Liver (tissue), 3 donors: Measurements from ENCODE around the gene TBX21.

Experiments
- CTCF ChIP-seq: fragments of 150-350 bp; IDR thresholded peaks from 2 replicates; pipeline ENCODE4 v1.5.1; 2017; ENCODE audit warnings: improper control_type of control experiment, low read depth, low read length; ENCODE audit not compliant: missing input control
- JUND ChIP-seq, 2 donors: IDR thresholded peaks; 2 replicates each; pipeline ENCODE4 v1.6.1; 2016; ENCODE audit warnings: antibody characterized with exemption in 2 of 2
- TF ChIP-seq, protein P1 (sequence below): IDR thresholded peaks from 2 replicates; pipeline ENCODE4 v1.6.1; 2016; ENCODE audit warnings: antibody characterized with exemption
- donor health status: healthy.
- donor health status: healthy.

GRCh38 chr17:47697906-47698711, 34.9 kb upstream of the TBX21 start:
- TF ChIP-seq CTCF (no peak), JUND (IDR thresholded peaks at IDR 0.05) (no peak)
- TF ChIP-seq, protein P1, sequence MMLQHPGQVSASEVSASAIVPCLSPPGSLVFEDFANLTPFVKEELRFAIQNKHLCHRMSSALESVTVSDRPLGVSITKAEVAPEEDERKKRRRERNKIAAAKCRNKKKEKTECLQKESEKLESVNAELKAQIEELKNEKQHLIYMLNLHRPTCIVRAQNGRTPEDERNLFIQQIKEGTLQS, result no peak
